ENCODE measurements around the gene SCN4A. TPM values are rescaled to one million over a fixed set of nuclear protein-coding genes. Genes with fewer than 3 reads are reported as not detected.

The SCN4A gene
- total and polyA plus RNA-seq, 2 of the 13 experiments (the other 11 are each of a cell fraction or from before 2014, with no cell fraction given): 0.02 to 0.03 TPM

- TF ChIP-seq, protein P1, sequence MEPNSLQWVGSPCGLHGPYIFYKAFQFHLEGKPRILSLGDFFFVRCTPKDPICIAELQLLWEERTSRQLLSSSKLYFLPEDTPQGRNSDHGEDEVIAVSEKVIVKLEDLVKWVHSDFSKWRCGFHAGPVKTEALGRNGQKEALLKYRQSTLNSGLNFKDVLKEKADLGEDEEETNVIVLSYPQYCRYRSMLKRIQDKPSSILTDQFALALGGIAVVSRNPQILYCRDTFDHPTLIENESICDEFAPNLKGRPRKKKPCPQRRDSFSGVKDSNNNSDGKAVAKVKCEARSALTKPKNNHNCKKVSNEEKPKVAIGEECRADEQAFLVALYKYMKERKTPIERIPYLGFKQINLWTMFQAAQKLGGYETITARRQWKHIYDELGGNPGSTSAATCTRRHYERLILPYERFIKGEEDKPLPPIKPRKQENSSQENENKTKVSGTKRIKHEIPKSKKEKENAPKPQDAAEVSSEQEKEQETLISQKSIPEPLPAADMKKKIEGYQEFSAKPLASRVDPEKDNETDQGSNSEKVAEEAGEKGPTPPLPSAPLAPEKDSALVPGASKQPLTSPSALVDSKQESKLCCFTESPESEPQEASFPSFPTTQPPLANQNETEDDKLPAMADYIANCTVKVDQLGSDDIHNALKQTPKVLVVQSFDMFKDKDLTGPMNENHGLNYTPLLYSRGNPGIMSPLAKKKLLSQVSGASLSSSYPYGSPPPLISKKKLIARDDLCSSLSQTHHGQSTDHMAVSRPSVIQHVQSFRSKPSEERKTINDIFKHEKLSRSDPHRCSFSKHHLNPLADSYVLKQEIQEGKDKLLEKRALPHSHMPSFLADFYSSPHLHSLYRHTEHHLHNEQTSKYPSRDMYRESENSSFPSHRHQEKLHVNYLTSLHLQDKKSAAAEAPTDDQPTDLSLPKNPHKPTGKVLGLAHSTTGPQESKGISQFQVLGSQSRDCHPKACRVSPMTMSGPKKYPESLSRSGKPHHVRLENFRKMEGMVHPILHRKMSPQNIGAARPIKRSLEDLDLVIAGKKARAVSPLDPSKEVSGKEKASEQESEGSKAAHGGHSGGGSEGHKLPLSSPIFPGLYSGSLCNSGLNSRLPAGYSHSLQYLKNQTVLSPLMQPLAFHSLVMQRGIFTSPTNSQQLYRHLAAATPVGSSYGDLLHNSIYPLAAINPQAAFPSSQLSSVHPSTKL (CRISPR knock-in tag; IDR thresholded peaks at IDR 0.05): no peak; the same call in 1 of the 2 replicates
- TF ChIP-seq ZNF660 (CRISPR knock-in tag; IDR thresholded peaks at IDR 0.05; ENCODE audit: borderline replicate concordance, low read depth) (no peak), SIN3A (IDR thresholded peaks at IDR 0.05; ENCODE audit: borderline replicate concordance, low read depth, low read length) (no peak), ZMYM4 (CRISPR knock-in tag; IDR thresholded peaks at IDR 0.05) (no peak), PCBP1 (IDR thresholded peaks at IDR 0.05; ENCODE audit: borderline replicate concordance, low read depth, low read length) (no peak), GABPA (IDR thresholded peaks at IDR 0.05; ENCODE audit: low read depth, low read length) (no peak), GABPA (CRISPR knock-in tag; IDR thresholded peaks at IDR 0.05; ENCODE audit: low read depth) (no peak), HOXD1 (CRISPR knock-in tag; IDR thresholded peaks at IDR 0.05) (no peak), RFX1 (IDR thresholded peaks at IDR 0.05) (no peak), TAF1 (CRISPR knock-in tag; IDR thresholded peaks at IDR 0.05) (peak; percentile 4; the same call in 1 of the 2 replicates), ZBTB3 (CRISPR knock-in tag; IDR thresholded peaks at IDR 0.05; ENCODE audit: borderline replicate concordance, low read depth) (no peak), HOXA3 (CRISPR knock-in tag; IDR thresholded peaks at IDR 0.05) (no peak), SNRNP70 (IDR thresholded peaks at IDR 0.05; ENCODE audit: low read depth, low read length) (no peak), BHLHE40 (IDR thresholded peaks at IDR 0.05; ENCODE audit: low read length) (peak; percentile 59; the same call in 1 of the 2 replicates), ZBTB7A (CRISPR knock-in tag; IDR thresholded peaks at IDR 0.05) (peak; percentile 64), ZNF501 (CRISPR knock-in tag; IDR thresholded peaks at IDR 0.05) (peak; percentile 58; the same call in 1 of the 2 replicates), ZNF800 (CRISPR knock-in tag; IDR thresholded peaks at IDR 0.05) (no peak), CENPBD1 (CRISPR knock-in tag; IDR thresholded peaks at IDR 0.05; ENCODE audit: borderline replicate concordance, low read depth) (no peak)
- TF ChIP-seq, protein P2, sequence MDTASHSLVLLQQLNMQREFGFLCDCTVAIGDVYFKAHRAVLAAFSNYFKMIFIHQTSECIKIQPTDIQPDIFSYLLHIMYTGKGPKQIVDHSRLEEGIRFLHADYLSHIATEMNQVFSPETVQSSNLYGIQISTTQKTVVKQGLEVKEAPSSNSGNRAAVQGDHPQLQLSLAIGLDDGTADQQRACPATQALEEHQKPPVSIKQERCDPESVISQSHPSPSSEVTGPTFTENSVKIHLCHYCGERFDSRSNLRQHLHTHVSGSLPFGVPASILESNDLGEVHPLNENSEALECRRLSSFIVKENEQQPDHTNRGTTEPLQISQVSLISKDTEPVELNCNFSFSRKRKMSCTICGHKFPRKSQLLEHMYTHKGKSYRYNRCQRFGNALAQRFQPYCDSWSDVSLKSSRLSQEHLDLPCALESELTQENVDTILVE (CRISPR knock-in tag; IDR thresholded peaks at IDR 0.05): no peak
- TF ChIP-seq, protein P3, sequence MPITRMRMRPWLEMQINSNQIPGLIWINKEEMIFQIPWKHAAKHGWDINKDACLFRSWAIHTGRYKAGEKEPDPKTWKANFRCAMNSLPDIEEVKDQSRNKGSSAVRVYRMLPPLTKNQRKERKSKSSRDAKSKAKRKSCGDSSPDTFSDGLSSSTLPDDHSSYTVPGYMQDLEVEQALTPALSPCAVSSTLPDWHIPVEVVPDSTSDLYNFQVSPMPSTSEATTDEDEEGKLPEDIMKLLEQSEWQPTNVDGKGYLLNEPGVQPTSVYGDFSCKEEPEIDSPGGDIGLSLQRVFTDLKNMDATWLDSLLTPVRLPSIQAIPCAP (CRISPR knock-in tag; IDR thresholded peaks at IDR 0.05; ENCODE audit: low read depth): no peak
Observed at GRCh38 chr17:63945784-63946439, 26.8 kb downstream of the SCN4A start (continued).

Measured in HepG2 (cell line).